HG03575 (cell line): ENCODE measurements around the gene LRRC27.
"Not testable (repeated sequence)": the region's sequence is repeated elsewhere in the genome, so short reads cannot be mapped to it uniquely, and the experiment has no call there.

ENCODE experiments used
- ATAC-seq: cut with Tn5 transposase; IDR thresholded peaks from one replicate; pipeline ENCODE4 v1.9.1; 2021; ENCODE audit not compliant: unreplicated experiment, insufficient number of reproducible peaks, low FRiP score; ENCODE audit errors: extremely low read depth

Gene LRRC27

DNA sequence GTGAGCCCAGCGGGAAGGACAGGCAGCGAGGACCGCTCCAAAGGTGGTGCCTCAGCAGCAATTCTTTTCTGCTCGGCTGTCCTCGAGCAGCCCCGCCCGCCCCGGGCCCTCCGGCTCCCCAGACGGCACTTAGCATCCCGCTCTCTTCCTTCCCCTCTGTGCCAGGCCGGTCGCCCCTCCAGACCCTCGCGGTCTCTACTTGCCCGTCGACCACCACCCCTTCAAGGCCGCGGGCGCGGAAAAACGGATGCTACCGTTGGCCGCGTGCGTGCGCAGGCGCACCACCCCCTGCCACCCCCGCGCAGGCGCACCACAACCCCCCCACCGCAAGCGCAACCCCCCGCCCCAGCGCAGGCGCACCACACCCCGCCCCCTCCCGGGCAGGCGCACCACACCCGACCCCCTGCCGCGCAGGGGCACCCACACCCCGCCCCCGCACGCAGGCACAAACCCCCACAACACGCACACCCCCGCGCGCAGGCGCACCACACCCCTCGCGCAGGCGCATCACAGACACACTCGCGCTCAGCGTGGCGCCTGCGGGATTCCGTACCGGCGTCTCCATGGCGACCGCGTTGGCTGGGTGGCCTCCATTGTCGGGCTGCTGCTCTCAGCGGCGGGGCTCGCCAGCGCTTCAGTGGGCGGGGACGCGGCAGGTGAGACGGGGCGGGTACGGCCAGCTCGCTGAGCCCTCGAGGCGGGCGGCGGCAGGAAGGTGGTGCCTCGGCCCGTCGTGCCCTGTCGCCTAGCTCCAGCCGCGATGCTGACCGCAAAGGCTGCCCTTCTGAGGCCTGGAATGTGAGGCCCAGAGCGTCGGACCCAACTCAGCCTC is at the start of gene LRRC27:
Gene LRRC27, plus strand, starts transcription at position 593 of the 832 bp plus-strand sequence. CDS start 1,332 bp downstream, outside the sequence.
- ATAC-seq, result no peak

DNA sequence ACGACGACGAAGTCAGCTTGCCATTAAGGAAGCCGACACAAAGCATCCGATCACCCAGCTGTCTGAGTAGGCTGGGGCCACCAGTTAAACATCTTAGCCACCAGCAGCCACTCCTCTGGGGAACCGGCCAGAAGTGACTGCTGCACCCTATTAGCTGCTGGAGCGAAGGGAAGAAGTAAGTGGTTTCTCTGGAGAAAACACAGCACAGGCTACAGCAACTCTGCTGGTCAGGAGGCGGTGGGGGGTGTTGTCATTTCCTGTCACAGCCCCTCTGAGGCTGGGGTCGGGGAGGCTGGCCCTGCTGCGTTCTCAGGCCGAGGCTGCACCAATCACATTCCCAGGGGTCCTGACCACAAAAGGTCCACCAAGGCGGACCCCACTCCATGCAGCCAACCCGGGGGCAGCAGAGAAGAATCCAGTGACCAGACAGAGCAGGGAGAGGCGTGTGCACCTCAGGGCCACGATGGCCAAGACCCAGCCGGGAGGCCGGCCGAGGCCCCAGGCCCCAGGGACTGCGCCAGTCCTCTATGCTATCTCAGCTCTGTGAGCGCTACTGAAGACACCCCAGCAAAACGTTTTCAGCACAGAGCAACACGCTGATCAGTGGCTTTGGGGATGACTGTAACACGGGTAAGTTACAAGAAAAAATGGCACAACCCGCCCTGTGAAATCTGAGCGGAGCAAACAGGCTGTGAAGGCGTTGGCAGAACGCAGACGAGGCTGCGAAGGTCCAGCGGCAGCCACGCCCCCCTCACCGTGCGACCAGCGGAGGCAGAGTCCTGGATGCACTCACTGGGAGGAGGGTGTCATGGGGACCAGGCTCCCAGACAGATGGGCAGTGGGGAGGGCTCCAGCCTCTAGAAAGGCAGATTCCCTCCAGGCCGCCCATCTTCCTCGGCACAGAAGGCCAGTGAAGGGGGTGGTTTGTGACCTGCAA is 49.1 kb upstream of the LRRC27 start:
- ATAC-seq, result no peak

DNA sequence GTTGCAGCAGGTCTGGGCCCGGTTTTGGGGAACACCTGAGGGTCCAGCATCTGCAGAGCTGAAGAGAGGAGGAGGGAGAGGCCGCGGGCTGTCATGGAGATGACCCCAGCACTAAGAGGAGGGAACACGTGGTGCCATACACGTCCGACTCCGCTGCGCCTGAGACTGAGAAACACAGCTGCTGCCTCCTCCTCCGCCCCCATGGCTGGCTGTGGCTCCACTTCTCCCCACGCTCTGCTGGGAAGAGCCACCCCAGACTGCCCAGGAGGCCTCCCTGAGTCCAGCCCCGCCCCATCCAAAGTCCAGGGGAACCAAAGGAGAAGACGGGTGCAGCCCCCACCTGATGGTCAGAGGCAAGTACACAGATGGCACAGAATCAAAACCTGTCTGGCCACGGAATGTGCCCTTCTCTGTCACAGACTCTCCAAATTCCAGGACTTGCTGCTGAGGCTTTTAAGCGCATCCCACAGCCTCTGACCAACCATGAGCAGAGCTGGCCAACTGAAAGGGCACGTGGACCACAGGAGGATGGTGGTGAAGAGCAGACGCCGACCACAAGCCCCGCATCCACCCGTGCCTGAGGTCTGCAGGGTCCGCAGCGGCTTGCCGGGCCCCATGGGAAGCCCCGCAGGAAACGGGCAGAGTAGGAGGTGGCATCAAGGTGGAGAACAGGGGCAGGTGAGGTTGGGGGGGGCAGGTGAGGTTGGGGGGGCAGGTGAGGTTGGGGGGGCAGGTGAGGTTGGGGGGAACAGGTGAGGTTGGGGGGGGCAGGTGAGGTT is 48.2 kb upstream of the LRRC27 start:
- ATAC-seq, result no peak

DNA sequence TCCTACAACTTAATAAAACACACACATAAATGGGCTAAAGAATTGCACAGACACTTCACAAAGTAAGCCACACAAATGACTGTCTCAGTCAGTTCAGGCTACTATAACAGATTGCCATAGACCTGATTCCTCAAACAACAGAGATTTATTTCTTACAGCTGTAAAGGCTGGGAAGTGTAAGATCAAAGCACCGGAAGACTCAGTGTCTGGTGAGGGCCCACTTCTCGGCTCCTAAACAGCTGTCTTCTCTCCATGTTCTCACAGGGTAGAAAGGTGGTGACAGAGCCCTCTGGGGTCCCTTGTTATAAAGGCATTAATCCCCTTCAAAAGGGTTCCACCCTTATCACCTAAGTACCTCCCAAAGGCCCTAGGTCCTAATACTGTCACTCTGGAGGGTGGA is 42.6 kb upstream of the LRRC27 start:
- ATAC-seq, result no peak

DNA sequence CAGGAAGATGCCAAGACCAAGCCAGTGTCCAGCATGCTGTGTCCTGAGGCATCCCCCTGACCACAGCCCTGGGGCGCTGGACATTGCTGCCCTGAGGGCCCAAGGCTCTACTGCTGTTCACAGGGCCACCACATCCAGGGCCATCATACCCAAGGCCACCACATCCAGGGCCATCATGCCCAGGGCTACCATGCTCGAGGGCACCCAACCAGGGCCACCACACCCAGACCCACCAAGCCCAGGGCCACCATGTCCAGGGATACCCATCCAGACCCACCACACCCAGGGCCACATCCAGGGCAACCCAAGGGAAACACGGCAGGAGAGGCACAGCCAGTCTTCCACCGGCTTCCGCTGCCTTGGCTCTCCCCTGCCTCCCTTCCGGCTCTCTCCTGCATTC is 41.4 kb upstream of the LRRC27 start:
- ATAC-seq, result no peak

DNA sequence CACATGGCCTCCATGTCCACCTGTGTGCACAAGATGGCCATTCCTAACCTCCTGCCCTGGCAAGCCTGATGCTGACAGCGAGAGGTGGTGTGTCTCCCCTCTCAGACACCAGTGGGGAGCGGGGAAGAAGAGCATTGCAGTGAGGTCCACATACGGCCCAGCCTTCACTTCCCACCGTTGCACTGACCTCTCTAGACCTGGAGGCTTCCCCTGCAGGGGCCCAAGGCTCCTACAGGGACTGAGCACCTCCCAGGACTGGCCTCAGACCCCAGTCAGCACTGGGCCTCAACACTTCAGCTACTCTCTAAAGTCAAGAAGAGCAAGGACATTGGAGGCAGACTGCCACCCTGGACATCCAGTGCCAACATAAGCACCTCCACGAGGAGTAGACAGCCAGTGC is 40.2 kb upstream of the LRRC27 start:
- no peak for ATAC-seq

DNA sequence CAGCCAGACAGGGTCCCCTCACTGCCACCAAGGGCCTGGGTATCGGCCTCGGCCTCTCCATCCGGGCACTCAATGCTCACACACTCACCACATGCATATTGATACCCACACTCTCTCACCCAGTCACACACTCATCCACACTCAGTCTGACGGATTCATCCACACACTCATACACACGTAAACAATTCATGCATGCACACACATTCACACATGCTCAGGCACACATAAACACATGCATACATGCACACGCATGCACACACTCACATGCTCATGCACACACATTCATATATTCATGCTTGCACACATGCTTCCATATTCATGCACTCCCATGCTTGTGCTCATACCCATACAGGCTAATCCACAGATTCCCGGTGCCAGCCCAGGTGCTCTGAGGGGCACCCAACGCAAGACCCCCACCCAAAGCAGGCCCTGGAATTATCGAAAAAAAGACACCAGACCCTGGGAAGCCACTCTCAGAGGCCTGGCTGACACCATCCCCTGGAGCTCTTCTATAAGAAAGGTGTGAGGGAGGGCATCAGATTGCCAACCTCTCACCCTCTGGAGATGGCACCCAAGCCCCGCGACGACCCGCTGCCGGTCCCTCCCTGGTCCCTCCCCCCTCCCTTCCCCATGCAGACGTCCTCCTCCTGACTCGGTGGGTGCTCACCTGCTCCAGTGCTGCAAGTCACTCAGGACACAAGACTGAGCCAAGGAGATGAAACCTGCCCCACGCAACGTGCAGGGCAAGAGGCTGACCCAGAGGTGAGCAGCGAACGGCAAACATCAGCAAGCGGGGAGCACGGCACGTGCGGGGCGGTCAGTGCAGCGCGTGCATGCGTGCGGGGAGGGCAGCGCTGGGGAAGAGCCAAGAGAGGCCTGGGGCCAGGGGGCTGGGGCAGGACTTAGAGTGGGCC is 39.4 kb upstream of the LRRC27 start:
- no peak for ATAC-seq

DNA sequence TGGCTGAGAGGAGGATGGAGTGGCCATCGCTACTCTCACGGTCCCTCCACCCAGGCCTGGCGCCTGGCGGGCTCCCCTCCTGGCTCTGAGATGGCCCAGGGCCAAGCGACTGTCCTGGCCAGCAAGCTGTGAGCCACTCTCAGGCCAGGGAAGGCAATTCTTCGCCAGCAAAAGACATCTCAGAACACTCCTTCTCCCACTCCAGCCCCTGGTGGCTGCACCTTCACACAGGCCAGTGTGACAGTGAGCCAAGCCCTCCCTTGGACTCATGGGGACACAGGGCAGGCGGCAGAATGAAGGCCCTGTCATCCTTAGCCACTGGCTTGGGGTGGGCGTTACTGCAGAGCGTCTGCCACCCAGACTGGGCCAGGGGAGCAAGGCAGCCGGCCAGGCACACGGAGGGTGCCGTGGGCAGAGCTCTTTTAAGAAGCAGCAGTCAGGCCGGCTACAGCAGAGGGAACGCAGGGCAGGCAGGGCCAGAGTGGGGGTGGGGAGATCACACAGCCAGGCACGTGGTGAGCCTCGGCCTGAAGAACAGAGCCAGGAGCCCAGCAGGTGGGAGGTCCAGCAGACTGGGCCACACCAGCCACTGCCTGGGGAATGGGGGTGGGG is 38.7 kb upstream of the LRRC27 start:
- ATAC-seq, result no peak

DNA sequence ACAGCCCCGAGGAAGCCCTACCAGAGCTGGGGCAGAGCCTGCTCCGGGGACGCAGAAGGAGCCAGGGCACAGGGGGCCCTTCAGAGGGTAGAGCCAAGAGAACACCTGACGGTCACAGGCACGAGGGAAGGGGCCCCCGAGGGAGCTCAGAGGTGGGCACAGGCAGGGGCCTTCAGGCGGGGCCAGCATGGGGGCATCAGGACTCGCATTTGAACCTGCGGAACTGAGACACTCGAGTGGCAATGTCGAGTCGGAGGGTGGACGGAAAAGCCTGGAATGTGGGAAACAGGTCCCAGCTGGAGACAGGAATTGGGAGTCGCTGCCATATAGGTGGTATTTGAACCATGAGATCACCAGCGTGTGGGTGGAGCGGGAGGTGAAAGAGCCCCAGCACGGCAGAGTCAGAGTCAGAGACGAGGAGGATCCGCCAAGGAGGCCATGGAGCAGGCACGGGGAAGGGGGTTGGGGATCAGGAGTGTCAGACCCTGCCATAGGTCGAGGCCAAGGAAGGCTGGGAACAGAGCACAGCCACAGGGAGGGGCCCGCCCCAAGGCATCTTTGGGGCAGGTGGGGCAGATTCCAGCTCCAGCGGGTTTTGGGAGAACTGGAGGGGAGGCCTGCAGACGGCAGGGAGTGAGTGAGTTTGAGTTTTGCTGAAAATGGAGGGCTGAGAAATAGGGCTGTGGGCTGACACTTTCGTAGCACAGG is 38.0 kb upstream of the LRRC27 start:
- ATAC-seq, result no peak

DNA sequence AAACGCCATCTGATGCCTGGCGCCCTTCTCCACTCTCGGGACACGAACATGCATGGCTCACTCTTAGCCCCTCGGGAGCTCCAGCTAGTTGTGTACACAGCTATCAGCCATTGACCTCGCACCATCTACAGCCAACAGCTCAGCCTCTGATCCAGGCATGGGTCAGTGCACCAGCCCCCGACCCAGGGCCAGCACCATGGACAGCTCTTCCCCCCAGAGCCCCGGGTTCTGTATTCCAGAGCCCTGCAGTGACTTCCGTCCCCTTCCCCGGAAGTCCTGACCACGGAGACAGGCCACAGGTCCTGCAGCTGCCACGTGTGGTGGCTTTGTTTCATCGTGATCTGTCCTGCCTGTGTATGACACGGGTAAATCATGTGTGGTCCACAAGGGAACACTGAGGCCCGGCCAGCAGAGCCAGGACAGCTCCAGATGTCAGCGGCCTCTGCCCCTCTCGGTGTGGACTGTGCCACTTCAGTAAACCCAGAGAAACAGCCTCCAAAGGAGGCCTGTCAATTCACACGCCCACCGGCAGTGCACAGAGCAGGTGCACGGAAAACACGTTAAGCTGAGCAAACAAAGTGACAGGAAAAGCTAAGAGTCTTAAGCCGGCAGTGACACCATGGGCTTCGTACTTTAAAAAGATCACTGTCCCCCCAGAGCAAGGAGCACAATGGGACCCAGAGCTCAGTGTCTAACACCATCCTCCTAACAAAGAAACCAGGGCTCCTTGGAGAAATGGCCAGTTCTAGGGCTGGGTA is 37.3 kb upstream of the LRRC27 start:
- no peak for ATAC-seq

DNA sequence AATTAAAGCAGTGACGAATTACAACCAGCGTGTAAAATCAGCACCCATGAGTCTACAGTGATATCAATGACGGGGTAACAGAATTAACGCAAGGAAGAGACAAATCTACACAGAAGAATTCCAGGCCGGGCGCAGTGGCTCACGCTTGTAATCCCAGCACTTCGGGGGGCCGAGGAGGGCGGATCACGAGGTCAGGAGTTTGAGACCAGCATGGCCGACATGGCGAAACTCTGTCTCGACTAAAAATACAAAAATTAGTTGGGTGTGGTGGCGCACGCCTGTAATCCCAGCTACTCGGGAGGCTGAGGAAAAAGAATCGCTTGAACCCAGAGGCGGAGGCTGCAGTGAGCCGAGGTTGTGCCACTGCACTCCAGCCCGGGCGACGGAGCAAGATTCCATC is 36.5 kb upstream of the LRRC27 start:
- ATAC-seq, result not testable (repeated sequence)

DNA sequence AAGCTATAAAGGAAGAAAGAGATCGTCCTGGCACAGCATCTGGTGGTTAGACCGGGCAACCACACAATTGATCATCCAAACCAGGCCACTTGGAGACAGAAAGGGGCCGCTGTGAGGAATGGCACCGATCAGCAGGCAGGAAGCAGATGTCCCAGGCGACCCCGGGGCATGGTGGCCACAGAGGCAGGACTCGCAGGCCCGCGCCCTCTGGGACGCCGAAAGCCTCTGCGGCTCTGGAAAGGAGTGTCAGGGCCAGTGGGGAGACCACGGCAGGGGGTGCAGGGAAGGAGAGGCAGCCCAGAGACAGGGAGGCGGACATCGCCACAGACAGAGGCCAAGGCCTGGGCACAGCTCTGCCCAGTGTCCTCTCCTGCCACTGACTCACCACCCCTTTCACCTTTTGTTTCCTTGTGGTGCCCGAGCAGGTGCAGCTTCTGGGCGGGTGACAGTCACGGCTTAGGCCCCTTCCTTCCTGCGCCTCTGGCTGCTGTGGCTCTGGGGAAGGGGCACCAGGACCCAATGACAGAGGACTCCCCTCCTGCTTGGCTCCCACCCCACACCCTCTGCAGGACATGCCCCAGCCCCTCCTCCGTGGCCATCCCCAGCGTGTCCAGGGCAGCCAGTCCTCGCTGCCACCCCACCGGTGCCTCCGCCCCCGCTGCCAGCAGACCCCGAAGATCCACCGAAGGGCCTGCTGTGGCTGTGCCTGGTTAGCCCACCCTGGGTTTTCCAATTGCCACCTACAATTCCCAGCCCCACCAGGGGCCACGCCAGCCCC is 35.1 kb upstream of the LRRC27 start:
- ATAC-seq, result no peak

DNA sequence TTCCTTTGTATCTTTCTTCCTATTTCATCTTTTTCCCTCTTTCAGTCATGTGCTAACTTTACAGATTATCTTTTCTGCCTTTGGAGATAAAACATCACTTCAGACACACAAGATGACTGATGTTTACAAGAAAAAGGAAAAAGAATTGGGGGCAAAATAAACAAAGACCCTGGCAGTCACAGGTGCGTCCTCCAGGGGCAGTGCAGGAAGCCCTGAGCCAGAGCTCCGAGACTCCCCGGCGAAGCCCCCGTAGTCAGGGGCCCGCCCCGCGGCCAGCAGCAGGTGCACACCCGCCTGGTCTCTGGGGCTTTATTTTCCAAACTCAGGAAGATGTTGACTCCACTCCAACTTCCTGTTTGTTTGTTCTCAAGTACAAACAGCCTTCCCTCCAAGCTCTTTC is 34.5 kb upstream of the LRRC27 start:
- no peak for ATAC-seq

DNA sequence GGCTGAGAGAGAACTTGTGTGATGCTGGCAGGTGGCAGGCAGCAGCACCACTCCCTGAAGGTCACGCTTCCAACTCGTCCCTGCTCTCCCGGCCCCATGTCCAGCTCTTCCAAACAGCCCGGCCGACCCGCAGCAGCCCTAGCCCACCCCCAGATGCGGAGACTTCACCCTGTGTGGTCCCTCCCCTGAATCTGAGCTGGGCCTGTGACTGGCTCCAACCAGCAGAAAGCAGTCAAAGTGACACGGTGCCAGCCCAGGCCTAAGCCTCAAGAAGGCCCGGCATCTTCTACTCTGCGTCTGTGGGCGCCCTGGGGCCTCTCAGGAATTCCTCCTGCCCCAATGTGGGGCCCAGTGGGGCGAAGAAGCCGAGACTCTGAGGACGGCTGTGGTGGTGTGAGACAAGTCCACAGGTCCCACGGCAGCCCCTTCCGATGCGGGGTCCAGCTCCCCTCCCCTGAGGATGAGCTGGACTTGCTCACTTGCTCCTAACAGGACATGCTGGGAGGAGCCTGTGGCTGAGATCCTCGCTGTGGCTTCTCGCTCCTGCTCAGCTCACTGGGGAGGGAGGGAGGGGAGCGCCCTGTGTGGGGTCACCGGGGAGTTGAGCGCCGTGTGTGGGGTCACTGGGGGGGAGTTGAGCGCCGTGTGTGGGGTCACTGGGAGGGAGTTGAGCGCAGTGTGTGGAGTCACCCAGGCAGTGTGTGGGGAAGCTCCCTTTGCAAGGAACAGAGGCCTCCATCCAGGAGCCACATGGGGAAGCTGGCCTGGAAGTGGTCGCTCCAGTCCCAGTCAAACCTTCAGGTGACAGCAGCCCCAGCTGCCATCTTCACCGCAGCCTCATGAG is 33.7 kb upstream of the LRRC27 start:
- no peak for ATAC-seq
